Uterus (tissue), 4 donors: ENCODE measurements around the gene TMEM74B. TPM values are rescaled to one million over a fixed set of nuclear protein-coding genes. Genes with fewer than 3 reads are reported as not detected.

Experiments
- DNase-seq, 2 donors: peaks; one replicate each; pipeline ENCODE4 v3.0.0-alpha.2; 2019 to 2020
- H3K27ac ChIP-seq, 2 donors: fragments of 200-600 bp; sonication (generic); 1 replicate in 1 of 2; 2 replicates in 1 of 2; pipeline ENCODE4 v1.5.1; 2016 to 2018
- H3K27me3 ChIP-seq, 2 donors: fragments of 200-600 bp; sonication (generic); one replicate each; pipeline ENCODE4 v1.5.1; 2018 to 2019; ENCODE audit warnings: control low read depth in 1 of 2
- H3K36me3 ChIP-seq, 2 donors: fragments of 200-600 bp; sonication (generic); one replicate each; pipeline ENCODE4 v1.5.1; 2019; ENCODE audit warnings: control low read depth in 1 of 2
- H3K4me1 ChIP-seq, 2 donors: fragments of 200-600 bp; sonication (generic); one replicate each; pipeline ENCODE4 v1.5.1; 2018 to 2019; ENCODE audit warnings: control low read depth in 1 of 2
- H3K4me3 ChIP-seq, 2 donors: fragments of 200-600 bp; sonication (generic); 1 replicate in 1 of 2; 2 replicates in 1 of 2; pipeline ENCODE4 v1.5.1; 2018 to 2019; ENCODE audit warnings: mild to moderate bottlenecking in 1 of 2
- H3K9me3 ChIP-seq, 2 donors: fragments of 200-600 bp; sonication (generic); one replicate each; pipeline ENCODE4 v1.5.1; 2019; ENCODE audit warnings: control low read depth in 1 of 2
- CTCF ChIP-seq, 4 experiments: fragments of 200-600 bp in 2 of 4; fragments of 450-650 bp in 2 of 4; sonication (generic) in 2 of 4; IDR thresholded peaks; one replicate each; pipeline ENCODE4 v1.5.1; 2016 to 2019; ENCODE audit warnings: antibody characterized with exemption in 4 of 4, mild to moderate bottlenecking in 2 of 4, moderate library complexity in 1 of 4
- POLR2A ChIP-seq, 2 donors: fragments of 450-650 bp; IDR thresholded peaks; one replicate each; pipeline ENCODE4 v1.6.1; 2016; ENCODE audit warnings: antibody characterized with exemption in 2 of 2, mild to moderate bottlenecking in 1 of 2, moderate library complexity in 1 of 2
- intact Hi-C: fragments of 100-400 bp; cut with DNase I; formaldehyde crosslinking; loops from one replicate; pipeline ENCODE4 v1.15.1; 2023; ENCODE audit warnings: low total_unique reads
- total RNA-seq, 4 donors: library from RNA; depleted of rRNA in 3 of 4; stranded (reverse); fragments of >200 nt in 3 of 4; gene quantifications; one replicate each; pipeline versions ENCODE4 v1.1.0 to v1.2.4, GENCODE V29; 2014 to 2023
- donor health status: DM: yes; HTN: yes; CAD: no.

The TMEM74B gene
- total RNA-seq, 4 donors from 2014 or later = 0.49 to 2.0 (median 1.9) TPM; not detected in 1

DNA sequence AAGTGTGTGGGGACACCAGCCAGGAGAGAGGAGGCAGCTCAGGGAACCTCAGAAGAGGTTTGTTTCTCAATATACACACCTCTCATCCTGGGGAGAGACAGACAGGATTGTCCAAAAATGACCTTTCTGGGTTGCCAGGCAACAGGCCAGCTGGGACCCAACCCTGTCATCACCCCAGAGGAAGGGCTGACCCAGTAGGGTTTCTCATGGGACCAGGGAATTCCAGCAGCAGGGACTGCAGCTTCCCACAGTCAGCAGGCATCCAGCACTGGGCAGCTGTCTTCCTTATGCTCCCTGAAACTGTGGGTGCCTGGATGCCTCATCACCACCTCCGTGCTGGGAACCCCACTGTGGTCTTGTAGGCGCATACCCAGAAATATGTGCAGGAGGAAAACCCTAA is 19.8 kb upstream of the TMEM74B start:
- H3K36me3 ChIP-seq = no peaks in the 10 kb centered on the region

GRCh38 chr20:1204113-1204512 is 19.3 kb upstream of the TMEM74B start:
- DNase-seq = no peak
- Histone ChIP-seq H3K36me3 (no peaks in the 10 kb centered on the region), H3K4me1 (no peaks in the 10 kb centered on the region), H3K9me3 (no peaks in the 10 kb centered on the region), H3K4me3 (no peak overlapping the region), H3K27me3 (no peaks in the 10 kb centered on the region), H3K27ac (no peak overlapping the region)
- TF ChIP-seq POLR2A (IDR thresholded peaks at IDR 0.05) = no peak
- no peak for TF ChIP-seq CTCF (IDR thresholded peaks at IDR 0.05)
- intact Hi-C loops = no loop called here

More for the DNA sequence above, 19.8 kb upstream of the TMEM74B start:
- DNase-seq = no peak
- no peaks in the 10 kb centered on the region for H3K9me3 ChIP-seq
- H3K4me3 ChIP-seq = no peak overlapping the region
- no peak for TF ChIP-seq CTCF (IDR thresholded peaks at IDR 0.05)
- intact Hi-C loops = no loop called here
- no peaks in the 10 kb centered on the region for H3K4me1 ChIP-seq
- no peak overlapping the region for H3K27ac ChIP-seq
- no peaks in the 10 kb centered on the region for H3K27me3 ChIP-seq

DNA sequence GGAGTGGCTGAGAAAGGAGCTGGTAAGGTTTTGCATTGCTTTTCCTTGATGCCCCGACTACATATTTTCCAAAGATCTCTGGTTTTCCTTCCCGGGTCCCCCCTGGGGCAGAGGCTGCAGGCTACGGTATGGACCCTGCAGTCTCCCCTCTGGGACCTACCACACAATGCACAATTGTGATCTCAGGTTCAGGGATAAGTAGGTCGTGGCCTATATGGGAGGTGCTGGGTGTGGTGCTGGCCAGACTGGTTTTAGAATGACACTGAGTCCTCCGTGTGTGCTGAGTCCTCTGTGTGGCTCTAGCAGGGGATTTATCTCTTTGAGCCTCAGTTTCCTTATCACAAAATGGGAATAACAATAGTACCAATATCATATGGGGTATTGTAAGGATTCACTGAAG is 18.8 kb upstream of the TMEM74B start:
- no peak for DNase-seq
- Histone ChIP-seq H3K4me3 (no peak overlapping the region), H3K27ac (no peak overlapping the region), H3K27me3 (no peaks in the 10 kb centered on the region), H3K4me1 (no peaks in the 10 kb centered on the region), H3K36me3 (no peaks in the 10 kb centered on the region), H3K9me3 (no peaks in the 10 kb centered on the region)
- intact Hi-C loops = no loop called here
- TF ChIP-seq CTCF (IDR thresholded peaks at IDR 0.05) (no peak), POLR2A (IDR thresholded peaks at IDR 0.05) (no peak)

GRCh38 chr20:1202762-1203504 is 18.2 kb upstream of the TMEM74B start, which contains the start of gene C20orf202:
Gene C20orf202, plus strand, starts transcription at chr20:1203454. Its CDS starts 132 bp downstream, at chr20:1203586.
- no peak for DNase-seq
- TF ChIP-seq CTCF (IDR thresholded peaks at IDR 0.05) (no peak), POLR2A (IDR thresholded peaks at IDR 0.05) (no peak)
- H3K4me3 ChIP-seq = no peak within 1 kb of the TSS
- H3K27ac ChIP-seq = no peak within 1 kb of the TSS
- intact Hi-C loops = no loop called here
- H3K27me3 ChIP-seq = no peaks in the 10 kb centered on the region
- H3K9me3 ChIP-seq = no peaks in the 10 kb centered on the region
- no peaks in the 10 kb centered on the region for H3K36me3 ChIP-seq
- no peaks in the 10 kb centered on the region for H3K4me1 ChIP-seq

DNA sequence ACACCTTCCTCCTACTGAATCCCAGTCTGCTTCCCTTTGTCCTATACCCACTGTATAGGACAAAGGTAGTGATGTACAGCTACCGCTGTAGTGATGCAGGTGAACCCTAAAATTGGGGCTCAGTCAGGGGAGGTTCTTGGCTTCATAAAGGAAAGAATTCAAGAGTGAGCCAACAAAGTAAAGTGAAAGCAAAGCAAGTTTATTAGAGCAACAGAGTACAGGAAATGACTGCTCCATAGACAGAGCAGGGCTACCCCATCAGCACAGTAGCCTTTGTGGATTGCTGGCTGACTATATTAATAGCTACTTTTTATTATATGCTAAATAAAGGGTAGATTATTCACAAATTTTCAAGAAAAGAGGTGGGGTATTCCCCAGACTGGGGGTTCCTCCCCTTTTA is 15.2 kb upstream of the TMEM74B start:
- Histone ChIP-seq H3K4me1 (no peaks in the 10 kb centered on the region), H3K27ac (no peak overlapping the region), H3K27me3 (no peaks in the 10 kb centered on the region), H3K36me3 (no peaks in the 10 kb centered on the region), H3K9me3 (no peaks in the 10 kb centered on the region), H3K4me3 (no peak overlapping the region)
- no peak for DNase-seq
- intact Hi-C loops = no loop called here
- TF ChIP-seq POLR2A (IDR thresholded peaks at IDR 0.05) (no peak), CTCF (IDR thresholded peaks at IDR 0.05) (no peak)
